H9 (cell line): Measurements from ENCODE around the gene TET2. TPM values are rescaled to one million over a fixed set of nuclear protein-coding genes. Genes with fewer than 3 reads are reported as not detected.

ENCODE experiments used
- DNase-seq: peaks from one replicate; pipeline ENCODE4 v3.0.0-alpha.2; 2017
- H2AFZ ChIP-seq: one replicate; pipeline ENCODE4 v1.6.1; 2013; ENCODE audit warnings: mild to moderate bottlenecking, low read length, control low read depth, moderate library complexity
- H2AK5ac ChIP-seq: 2 replicates; pipeline ENCODE4 v1.6.1; 2013; ENCODE audit warnings: low read length, control low read depth, mixed read lengths; ENCODE audit not compliant: insufficient read length
- H2BK120ac ChIP-seq: one replicate; pipeline ENCODE4 v1.6.1; 2013; ENCODE audit warnings: low read depth, mild to moderate bottlenecking, low read length, control low read depth, inconsistent platforms; ENCODE audit not compliant: poor library complexity, severe bottlenecking
- H2BK12ac ChIP-seq: 2 replicates; pipeline ENCODE4 v1.6.1; 2013; ENCODE audit warnings: low read length, control low read depth, mixed read lengths, low read depth; ENCODE audit not compliant: insufficient read length
- H2BK15ac ChIP-seq: 2 replicates; pipeline ENCODE4 v1.6.1; 2013; ENCODE audit warnings: low read depth, low read length, control low read depth
- H2BK20ac ChIP-seq: one replicate; pipeline ENCODE4 v1.6.1; 2013; ENCODE audit warnings: low read depth, mild to moderate bottlenecking, low read length, control low read depth, inconsistent platforms; ENCODE audit not compliant: poor library complexity, severe bottlenecking
- H2BK5ac ChIP-seq: 2 replicates; pipeline ENCODE4 v1.6.1; 2013; ENCODE audit warnings: low read length, control low read depth, mixed read lengths; ENCODE audit not compliant: insufficient read length
- H3K14ac ChIP-seq: 2 replicates; pipeline ENCODE4 v1.6.1; 2013; ENCODE audit warnings: low read length, control low read depth; ENCODE audit not compliant: insufficient read depth
- H3K18ac ChIP-seq: 2 replicates; pipeline ENCODE4 v1.6.1; 2013; ENCODE audit warnings: low read depth, mild to moderate bottlenecking, mixed read lengths, low read length, control low read depth; ENCODE audit not compliant: insufficient read length
- H3K23ac ChIP-seq: 2 replicates; pipeline ENCODE4 v1.6.1; 2013; ENCODE audit warnings: low read length, control low read depth, mixed read lengths, low read depth; ENCODE audit not compliant: insufficient read length
- H3K23me2 ChIP-seq: 2 replicates; pipeline ENCODE4 v1.6.1; 2013; ENCODE audit warnings: low read depth, mild to moderate bottlenecking, mixed read lengths, low read length, control low read depth; ENCODE audit not compliant: insufficient read length, poor library complexity, severe bottlenecking
- H3K27ac ChIP-seq: 2 replicates; pipeline ENCODE4 v1.5.1; 2013; ENCODE audit warnings: low read length, control low read depth, mixed read lengths, low read depth; ENCODE audit not compliant: insufficient read length
- H3K27me3 ChIP-seq: 2 replicates; pipeline ENCODE4 v1.6.1; 2013; ENCODE audit warnings: low read length, control low read depth, inconsistent platforms; ENCODE audit not compliant: insufficient read depth
- H3K4ac ChIP-seq: 2 replicates; pipeline ENCODE4 v1.6.1; 2013; ENCODE audit warnings: low read depth, mild to moderate bottlenecking, control low read depth, inconsistent platforms, low read length, moderate library complexity
- H3K4me1 ChIP-seq: 2 replicates; pipeline ENCODE4 v1.6.1; 2013; ENCODE audit warnings: low read length, control low read depth, inconsistent platforms; ENCODE audit not compliant: insufficient read depth
- H3K4me2 ChIP-seq: 2 replicates; pipeline ENCODE4 v1.6.1; 2013; ENCODE audit warnings: low read length, control low read depth, mixed read lengths; ENCODE audit not compliant: insufficient read length, insufficient read depth
- H3K56ac ChIP-seq: 2 replicates; pipeline ENCODE4 v1.6.1; 2013; ENCODE audit warnings: low read depth, mild to moderate bottlenecking, mixed read lengths, low read length, control low read depth; ENCODE audit not compliant: insufficient read length
- H3K79me1 ChIP-seq: 2 replicates; pipeline ENCODE4 v1.6.1; 2013; ENCODE audit warnings: low read depth, mild to moderate bottlenecking, moderate library complexity, low read length, control low read depth, inconsistent platforms; ENCODE audit not compliant: insufficient read depth, poor library complexity, severe bottlenecking
- H3K79me2 ChIP-seq: 2 replicates; pipeline ENCODE4 v1.6.1; 2013; ENCODE audit warnings: low read length, control low read depth, inconsistent platforms; ENCODE audit not compliant: insufficient read depth
- H3K9ac ChIP-seq: 2 replicates; pipeline ENCODE4 v1.6.1; 2013; ENCODE audit warnings: low read length, control low read depth, mixed read lengths; ENCODE audit not compliant: insufficient read length; ENCODE audit errors: extremely low read depth
- H3K9me3 ChIP-seq: one replicate; pipeline ENCODE4 v1.6.1; 2013; ENCODE audit warnings: low read depth, low read length, inconsistent platforms; ENCODE audit not compliant: control insufficient read depth
- H3T11ph ChIP-seq: one replicate; pipeline ENCODE4 v1.6.1; 2013; ENCODE audit warnings: mild to moderate bottlenecking, low read length, control low read depth, inconsistent platforms
- H4K20me1 ChIP-seq: one replicate; pipeline ENCODE4 v1.6.1; 2013; ENCODE audit not compliant: control insufficient read depth, insufficient read length, insufficient read depth
- H4K5ac ChIP-seq: 2 replicates; pipeline ENCODE4 v1.6.1; 2013; ENCODE audit warnings: low read depth, mild to moderate bottlenecking, mixed read lengths, low read length, control low read depth; ENCODE audit not compliant: insufficient read length
- H4K8ac ChIP-seq: replicated peaks from 2 replicates; pipeline ENCODE4 v1.6.1; 2013; ENCODE audit warnings: low read length, control low read depth, mixed read lengths, low read depth; ENCODE audit not compliant: insufficient read length
- H4K91ac ChIP-seq: 2 replicates; pipeline ENCODE4 v1.6.1; 2013; ENCODE audit warnings: low read depth, mild to moderate bottlenecking, moderate library complexity, mixed read lengths, low read length, control low read depth; ENCODE audit not compliant: insufficient read length
- H3K27ac Mint-ChIP-seq, 3 experiments: 2 replicates in 2 of 3; 3 replicates in 1 of 3; pipeline ENCODE4 v1.8.0; 2020 to 2021; ENCODE audit warnings: mixed read lengths in 3 of 3, mild to moderate bottlenecking in 1 of 3, moderate library complexity in 1 of 3
- H3K27me3 Mint-ChIP-seq: 2 replicates; pipeline ENCODE4 v1.8.0; 2021; ENCODE audit warnings: low read depth, mild to moderate bottlenecking, moderate library complexity, mixed read lengths
- H3K36me3 Mint-ChIP-seq, 3 experiments: 2 replicates in 2 of 3; 3 replicates in 1 of 3; pipeline ENCODE4 v1.8.0; 2020 to 2021; ENCODE audit warnings: low read depth in 3 of 3, mixed read lengths in 3 of 3; ENCODE audit not compliant: insufficient read depth in 1 of 3
- H3K4me1 Mint-ChIP-seq, 2 experiments: 2 replicates each; pipeline ENCODE4 v1.8.0; 2020; ENCODE audit warnings: mixed read lengths in 2 of 2
- H3K4me3 Mint-ChIP-seq, 2 experiments: 2 replicates in 1 of 2; 3 replicates in 1 of 2; pipeline ENCODE4 v1.8.0; 2020 to 2021; ENCODE audit warnings: mild to moderate bottlenecking in 2 of 2, mixed read lengths in 2 of 2, moderate library complexity in 1 of 2
- H3K9me3 Mint-ChIP-seq, 2 experiments: 2 replicates in 1 of 2; 3 replicates in 1 of 2; pipeline ENCODE4 v1.8.0; 2020; ENCODE audit warnings: mild to moderate bottlenecking in 2 of 2, mixed read lengths in 2 of 2, moderate library complexity in 1 of 2
- total RNA-seq: library from RNA; stranded (reverse); gene quantifications from 2 replicates; pipeline ENCODE4 v1.2.1, GENCODE V29; 2021
- TF ChIP-seq, protein P1 (sequence below): fragments of 200-600 bp; sonication (generic); conservative IDR thresholded peaks from 3 replicates; pipeline ENCODE4 v1.8.0; 2021; ENCODE audit warnings: antibody characterized with exemption, mild to moderate bottlenecking

The TET2 gene
- total RNA-seq, 1 experiment from 2014 or later, result 3.1 TPM

DNA sequence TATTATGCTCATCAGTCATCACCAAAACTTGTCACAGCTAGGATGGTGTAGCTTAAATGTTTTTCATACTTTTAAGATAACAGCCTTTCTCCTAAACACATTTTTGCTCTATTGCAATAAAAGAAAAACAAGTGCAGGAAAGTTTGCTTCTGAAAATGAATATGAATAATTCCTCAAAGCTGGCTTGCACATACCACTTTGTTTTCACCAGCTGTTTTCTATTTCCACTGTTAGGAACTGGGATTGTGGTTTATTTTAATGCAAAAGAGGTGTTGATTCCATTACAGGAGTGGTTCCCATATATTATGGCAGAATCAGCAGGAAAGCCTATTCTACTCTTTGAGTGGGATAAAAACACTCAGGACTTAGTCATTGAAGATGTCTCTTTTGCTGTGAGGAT is 181.3 kb downstream of the TET2 start:
- H3K9me3 ChIP-seq, result no peaks in the 10 kb centered on the region
- H3K23me2 ChIP-seq, result no peaks in the 10 kb centered on the region
- no peak overlapping the region for H3K9ac ChIP-seq
- no peak overlapping the region for H3K14ac ChIP-seq
- Mint-ChIP-seq H3K27me3 (peaks cover 2% of the 10 kb centered on the region; the same call in 1 of the 2 replicates), H3K27ac (no peak overlapping the region), H3K9me3 (no peaks in the 10 kb centered on the region), H3K36me3 (no peaks in the 10 kb centered on the region; a peak in 1 of 7 replicates), H3K4me3 (no peak overlapping the region), H3K4me1 (peaks cover 2 to 7% of the 10 kb centered on the region in 2 experiments; a peak in 3 of 4 replicates)
- no peak overlapping the region for H2BK20ac ChIP-seq
- H3K79me1 ChIP-seq, result no peaks in the 10 kb centered on the region
- no peaks in the 10 kb centered on the region for H4K20me1 ChIP-seq
- no peak for DNase-seq
- no peak overlapping the region for H2BK120ac ChIP-seq
- no peak overlapping the region for H3T11ph ChIP-seq
- H3K56ac ChIP-seq, result no peak overlapping the region
- H3K4me2 ChIP-seq, result no peak overlapping the region
- H3K27me3 ChIP-seq, result no peaks in the 10 kb centered on the region
- H2BK15ac ChIP-seq, result no peak overlapping the region
- H3K18ac ChIP-seq, result no peak overlapping the region
- no peaks in the 10 kb centered on the region; the same call in 1 of the 2 replicates for H3K4me1 ChIP-seq
- no peak overlapping the region for H4K5ac ChIP-seq
- no peak overlapping the region for H2BK5ac ChIP-seq
- H2AFZ ChIP-seq, result no peak overlapping the region
- H3K27ac ChIP-seq, result no peak overlapping the region
- no peak overlapping the region for H4K91ac ChIP-seq
- H2AK5ac ChIP-seq, result no peak overlapping the region
- no peak overlapping the region for H3K4ac ChIP-seq
- H2BK12ac ChIP-seq, result no peak overlapping the region
- no peak overlapping the region for H3K23ac ChIP-seq
- no peaks in the 10 kb centered on the region for H3K79me2 ChIP-seq
- TF ChIP-seq, protein P1, sequence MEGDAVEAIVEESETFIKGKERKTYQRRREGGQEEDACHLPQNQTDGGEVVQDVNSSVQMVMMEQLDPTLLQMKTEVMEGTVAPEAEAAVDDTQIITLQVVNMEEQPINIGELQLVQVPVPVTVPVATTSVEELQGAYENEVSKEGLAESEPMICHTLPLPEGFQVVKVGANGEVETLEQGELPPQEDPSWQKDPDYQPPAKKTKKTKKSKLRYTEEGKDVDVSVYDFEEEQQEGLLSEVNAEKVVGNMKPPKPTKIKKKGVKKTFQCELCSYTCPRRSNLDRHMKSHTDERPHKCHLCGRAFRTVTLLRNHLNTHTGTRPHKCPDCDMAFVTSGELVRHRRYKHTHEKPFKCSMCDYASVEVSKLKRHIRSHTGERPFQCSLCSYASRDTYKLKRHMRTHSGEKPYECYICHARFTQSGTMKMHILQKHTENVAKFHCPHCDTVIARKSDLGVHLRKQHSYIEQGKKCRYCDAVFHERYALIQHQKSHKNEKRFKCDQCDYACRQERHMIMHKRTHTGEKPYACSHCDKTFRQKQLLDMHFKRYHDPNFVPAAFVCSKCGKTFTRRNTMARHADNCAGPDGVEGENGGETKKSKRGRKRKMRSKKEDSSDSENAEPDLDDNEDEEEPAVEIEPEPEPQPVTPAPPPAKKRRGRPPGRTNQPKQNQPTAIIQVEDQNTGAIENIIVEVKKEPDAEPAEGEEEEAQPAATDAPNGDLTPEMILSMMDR, result no peak
- H4K8ac ChIP-seq, result no peak overlapping the region
